HG03175 (cell line): Measurements from ENCODE around the gene OGN.

Experiments used
- ATAC-seq: cut with Tn5 transposase; IDR thresholded peaks from one replicate; pipeline ENCODE4 v1.9.1; 2021; ENCODE audit warnings: mild to moderate bottlenecking, moderate library complexity; ENCODE audit not compliant: unreplicated experiment

The OGN gene

DNA sequence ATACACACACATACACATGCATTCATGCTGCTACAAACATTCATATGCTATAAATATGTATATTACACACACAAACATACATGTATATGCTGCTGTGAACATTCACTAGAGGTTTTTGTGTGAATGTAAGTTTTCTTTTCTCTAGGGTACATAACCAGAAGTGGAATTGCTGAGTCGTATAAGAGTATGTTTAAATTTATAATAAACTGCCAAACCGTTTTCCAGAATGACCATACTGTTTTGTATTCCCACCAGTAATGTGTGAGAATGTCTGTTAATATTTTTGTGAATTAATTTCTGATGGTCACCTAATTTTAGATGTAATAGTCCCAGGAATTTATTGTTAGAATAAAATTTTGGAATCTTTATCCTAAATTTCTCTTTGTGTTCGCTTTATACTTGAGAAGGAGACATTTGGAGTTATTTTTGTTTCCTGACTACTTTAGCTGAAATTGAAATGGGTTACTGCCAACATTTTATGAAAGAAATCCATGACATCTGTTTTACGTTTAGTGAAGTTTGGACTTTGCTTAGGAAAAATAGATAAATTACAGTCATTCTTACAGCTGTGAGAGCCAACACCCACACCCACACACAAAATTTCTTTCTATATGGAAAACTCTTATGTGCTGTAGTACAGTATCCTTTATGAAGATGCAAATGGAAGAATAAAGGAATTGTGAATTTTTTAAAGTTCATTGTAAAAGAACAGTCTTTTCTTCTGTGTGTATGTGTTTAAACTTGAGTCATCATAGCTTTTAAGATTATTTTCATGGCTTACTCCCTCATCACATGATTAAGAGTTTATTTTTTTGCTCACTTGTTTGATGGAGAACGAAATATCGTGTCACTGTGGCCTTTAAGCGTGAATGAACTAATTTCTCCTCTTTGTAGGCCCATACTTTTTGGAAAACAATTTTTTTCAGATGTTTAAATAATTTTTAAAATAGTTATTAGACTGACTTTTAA lies 54.3 kb downstream of the OGN start:
- no peak for ATAC-seq

DNA sequence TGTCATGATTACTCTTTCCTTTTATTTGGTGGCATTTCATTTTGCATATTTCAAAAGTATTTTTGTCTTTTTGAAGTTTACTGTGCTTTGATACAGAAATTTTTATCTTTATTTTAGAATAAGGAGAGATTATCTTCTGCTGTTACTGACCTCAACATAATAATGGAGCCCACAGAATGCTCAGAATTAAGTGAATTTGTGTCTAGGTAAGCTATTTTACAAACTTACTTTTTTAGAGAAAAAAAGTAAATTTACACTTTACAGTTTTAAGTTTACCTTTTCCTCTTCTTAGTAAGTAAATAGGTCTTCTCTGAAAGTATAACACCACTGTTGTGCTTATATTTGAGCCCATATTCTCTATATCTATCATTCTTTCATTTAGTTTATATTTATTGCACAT lies 58.8 kb downstream of the OGN start:
- ATAC-seq: no peak

DNA sequence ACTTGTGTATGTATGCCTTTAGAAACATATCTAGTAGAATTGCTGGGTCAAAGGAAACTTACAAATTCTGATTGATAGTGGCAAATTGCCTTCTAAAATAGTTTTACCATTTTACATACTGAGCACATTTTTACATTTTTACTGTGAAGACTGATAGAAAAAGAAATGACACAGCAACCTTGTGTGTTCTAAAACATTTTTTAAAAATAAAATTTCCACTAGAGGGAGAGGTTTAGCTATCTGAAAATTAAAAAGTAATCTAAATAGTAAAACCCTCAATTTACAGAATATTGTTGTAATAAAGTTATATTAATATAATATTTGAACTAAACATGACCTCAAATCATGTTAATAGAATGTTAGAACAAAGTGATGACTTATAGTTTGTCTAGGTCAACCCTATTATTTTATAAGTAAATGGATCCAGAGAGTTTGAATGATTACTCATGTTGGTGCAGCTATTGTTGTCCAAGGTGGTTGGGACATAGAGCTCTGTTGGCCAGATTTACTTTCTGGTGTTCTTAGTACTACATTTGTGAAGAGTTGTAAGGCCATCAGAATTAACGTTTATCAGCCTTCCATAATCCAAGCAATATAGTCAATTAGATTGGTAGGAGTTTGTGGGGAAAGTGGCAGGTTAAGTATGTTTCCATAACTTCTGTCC lies 61.4 kb downstream of the OGN start:
- no peak for ATAC-seq

DNA sequence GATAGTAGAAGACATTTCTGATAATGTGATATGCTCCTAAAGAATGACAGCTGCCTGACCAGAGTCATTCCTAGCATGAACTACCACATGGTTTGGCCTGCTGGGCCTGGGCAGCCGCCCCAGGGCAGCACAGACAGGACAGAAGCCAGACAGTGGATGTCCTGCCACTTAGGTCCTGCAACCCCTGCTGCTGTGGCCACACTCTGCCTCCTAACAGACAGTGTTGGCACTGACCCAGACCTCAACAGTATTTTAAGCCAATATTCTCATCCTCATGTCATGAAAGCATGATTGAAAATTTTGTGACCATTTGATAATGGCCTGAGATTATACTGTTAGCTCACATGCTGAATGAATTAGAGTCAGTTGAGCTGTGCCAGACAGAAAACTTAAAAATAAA lies 62.8 kb downstream of the OGN start:
- ATAC-seq: no peak

DNA sequence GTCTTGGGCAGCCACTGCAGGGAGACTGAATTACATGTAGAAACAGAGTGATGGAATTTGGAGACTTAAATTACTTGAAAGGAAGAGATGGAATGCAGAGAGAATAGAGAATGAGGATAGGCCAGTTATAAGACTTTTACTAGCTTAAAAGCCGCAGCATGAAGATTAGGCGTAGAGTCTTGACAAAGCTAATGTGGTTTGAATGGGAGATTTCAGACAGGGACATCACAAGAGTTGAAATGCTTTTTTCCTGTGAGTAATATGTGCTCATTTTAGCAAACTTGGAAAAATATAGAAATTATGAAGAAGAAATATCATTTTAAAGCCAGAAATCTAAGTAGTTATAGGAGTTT lies 71.1 kb downstream of the OGN start:
- ATAC-seq: no peak
